A673 (cell line): Measurements from ENCODE around the gene HSD11B2. TPM values are rescaled to one million over a fixed set of nuclear protein-coding genes. Genes with fewer than 3 reads are reported as not detected.

ENCODE experiments used
- BruUV-seq: library from RNA; stranded (reverse); fragments of 400-500 nt; replicated peaks from 2 replicates; lab custom pipeline; 2021; lab: Mats Ljungman, UMichigan
- CTCF ChIA-PET: fragments of 300-600 bp; sonication (Branson Sonifier 250); formaldehyde crosslinking; loops from one replicate; lab custom pipeline; 2022; ENCODE audit warnings: antibody characterized with exemption; lab: Charles Lee
- POLR2A ChIA-PET: fragments of 300-600 bp; sonication (Branson Sonifier 250); formaldehyde crosslinking; loops from one replicate; lab custom pipeline; 2022; ENCODE audit warnings: antibody characterized with exemption; ENCODE audit not compliant: low non-redundant PET; lab: Charles Lee
- DNase-seq: peaks from one replicate; pipeline ENCODE4 v3.0.0-alpha.2; 2015; ENCODE audit warnings: low spot score
- H3K27ac ChIP-seq: fragments of 200-600 bp; sonication (generic); 2 replicates; pipeline ENCODE4 v1.5.1; 2016; ENCODE audit warnings: mixed run types, low read depth, mild to moderate bottlenecking, mixed read lengths, antibody characterized with exemption, low read length; ENCODE audit not compliant: poor library complexity, severe bottlenecking
- H3K27me3 ChIP-seq: fragments of 200-600 bp; sonication (generic); replicated peaks from 2 replicates; pipeline ENCODE4 v1.6.1; 2017; ENCODE audit warnings: mixed run types, low read depth, mild to moderate bottlenecking, mixed read lengths, antibody characterized with exemption, low read length; ENCODE audit not compliant: insufficient read depth, poor library complexity
- H3K36me3 ChIP-seq: fragments of 200-600 bp; sonication (generic); 2 replicates; pipeline ENCODE4 v1.6.1; 2016; ENCODE audit warnings: mixed run types, mild to moderate bottlenecking, mixed read lengths, antibody characterized with exemption, low read length; ENCODE audit not compliant: insufficient read depth, poor library complexity, severe bottlenecking
- H3K4me1 ChIP-seq: fragments of 200-600 bp; sonication (generic); 2 replicates; pipeline ENCODE4 v1.6.1; 2017; ENCODE audit warnings: mixed run types, mild to moderate bottlenecking, mixed read lengths, antibody characterized with exemption, low read length; ENCODE audit not compliant: insufficient read depth, poor library complexity, severe bottlenecking
- H3K4me3 ChIP-seq: fragments of 200-600 bp; sonication (generic); 2 replicates; pipeline ENCODE4 v1.5.1; 2016; ENCODE audit warnings: low read depth, mixed run types, mild to moderate bottlenecking, mixed read lengths, low read length; ENCODE audit not compliant: poor library complexity, severe bottlenecking
- H3K9me3 ChIP-seq: fragments of 200-600 bp; sonication (generic); 2 replicates; pipeline ENCODE4 v1.6.1; 2016; ENCODE audit warnings: mixed run types, low read depth, mild to moderate bottlenecking, mixed read lengths, antibody characterized with exemption, low read length; ENCODE audit not compliant: poor library complexity, severe bottlenecking
- CTCF ChIP-seq: fragments of 300-800, 200-600 bp; sonication (generic); conservative IDR thresholded peaks from 2 replicates; pipeline ENCODE4 v1.5.1; 2017; ENCODE audit warnings: low read depth, mild to moderate bottlenecking, antibody characterized with exemption, low read length, moderate library complexity, mixed read lengths
- EZH2 ChIP-seq: fragments of 200-600 bp; sonication (generic); IDR thresholded peaks from 2 replicates; pipeline ENCODE4 v1.6.1; 2017; ENCODE audit warnings: borderline replicate concordance, low read depth, mild to moderate bottlenecking, mixed read lengths, antibody characterized with exemption, low read length; ENCODE audit not compliant: poor library complexity, severe bottlenecking
- intact Hi-C: fragments of 100-400 bp; cut with micrococcal nuclease; formaldehyde crosslinking; loops from one replicate; pipeline ENCODE4 v1.10.0; 2022; ENCODE audit not compliant: unreplicated experiment
- total RNA-seq: library from RNA; stranded (reverse); gene quantifications from 2 replicates; pipeline ENCODE4 v1.2.3, GENCODE V29; 2021

Gene HSD11B2
- total RNA-seq, 1 experiment from 2014 or later = 2.3 TPM

- ChIA-PET CTCF (no interaction called here), POLR2A (interaction anchor here (0.6 kb wide), 1 partner anchor 423 kb away, joined by 4 read pairs; no protein-coding TSS in a partner anchor)
- BruUV-seq = no TSS peak
- H3K4me3 ChIP-seq = no peak overlapping the region
- no peaks in the 10 kb centered on the region for H3K4me1 ChIP-seq
- no peak for TF ChIP-seq EZH2
- no peak for TF ChIP-seq CTCF
- no peaks in the 10 kb centered on the region for H3K36me3 ChIP-seq
- no peak for DNase-seq
- H3K27me3 ChIP-seq = no peaks in the 10 kb centered on the region
- intact Hi-C loops = no loop called here
- H3K9me3 ChIP-seq = no peaks in the 10 kb centered on the region
- no peak overlapping the region for H3K27ac ChIP-seq
These were observed 4.8 kb downstream of the HSD11B2 start for GRCh38 chr16:67435758-67436164.

- intact Hi-C loops = no loop called here
- BruUV-seq = no TSS peak
- Histone ChIP-seq H3K36me3 (no peaks in the 10 kb centered on the region), H3K27ac (no peak overlapping the region), H3K27me3 (no peaks in the 10 kb centered on the region), H3K4me1 (no peaks in the 10 kb centered on the region), H3K4me3 (no peak overlapping the region), H3K9me3 (no peaks in the 10 kb centered on the region)
- TF ChIP-seq CTCF (no peak), EZH2 (no peak)
- POLR2A ChIA-PET = no interaction called here
- CTCF ChIA-PET = no interaction called here
- DNase-seq = no peak
These were observed 5.8 kb downstream of the HSD11B2 start for GRCh38 chr16:67436640-67437193.

GRCh38 chr16:67437513-67437912 is 6.6 kb downstream of the HSD11B2 start:
- H3K4me3 ChIP-seq = no peak overlapping the region
- DNase-seq = no peak
- no peak overlapping the region for H3K27ac ChIP-seq
- no peak for TF ChIP-seq CTCF
- TF ChIP-seq EZH2 = no peak
- intact Hi-C loops = no loop called here
- no peaks in the 10 kb centered on the region for H3K4me1 ChIP-seq
- BruUV-seq = no TSS peak
- no peaks in the 10 kb centered on the region for H3K36me3 ChIP-seq
- ChIA-PET POLR2A (no interaction called here), CTCF (no interaction called here)
- H3K27me3 ChIP-seq = no peaks in the 10 kb centered on the region
- H3K9me3 ChIP-seq = no peaks in the 10 kb centered on the region
